ENCODE data around the gene GPR4.
A peak's percentile ranks its signal among the peaks of the same experiment; 100 is the strongest.

Gene GPR4

DNA sequence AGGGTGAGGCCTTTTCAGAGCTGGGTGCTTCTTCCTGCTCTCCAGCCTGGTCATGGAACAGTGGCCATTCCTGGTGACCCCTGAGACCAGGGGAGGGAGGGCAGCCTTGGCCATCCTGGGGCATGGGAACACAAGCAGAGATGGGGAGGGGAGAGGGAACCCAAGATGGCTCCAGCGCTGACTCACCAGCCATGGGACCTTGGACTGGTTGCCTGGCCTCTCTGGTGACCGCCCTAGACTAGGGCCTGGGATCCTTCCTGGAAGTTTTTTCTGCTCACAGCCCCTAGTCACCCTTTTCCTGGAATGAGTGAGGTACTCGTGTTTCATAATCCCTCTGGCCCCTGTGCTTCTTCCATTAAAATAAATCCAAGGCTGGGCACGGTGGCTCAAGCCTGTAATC, 14.1 kb downstream of the GPR4 start:
- no peak for DNase-seq

DNA sequence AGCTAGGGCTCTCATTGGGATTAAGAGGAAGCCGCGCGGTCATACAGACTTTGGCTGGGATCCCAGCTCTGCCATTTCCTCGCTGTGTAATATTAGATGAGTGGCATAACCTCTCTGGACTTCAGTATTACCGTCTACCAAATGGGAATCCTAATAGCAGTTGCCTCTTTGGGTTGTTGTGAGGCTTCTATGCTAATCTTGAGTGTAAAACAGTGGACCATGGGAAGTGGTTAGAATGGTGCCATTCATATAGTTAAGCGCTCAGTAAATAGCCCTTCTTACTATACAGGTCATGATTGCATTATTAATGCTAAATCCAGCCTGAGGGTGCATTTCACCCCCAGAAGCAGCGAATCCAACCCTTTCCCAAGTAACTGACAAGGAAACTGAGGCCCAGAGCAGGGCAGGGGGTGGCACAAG, 16.8 kb downstream of the GPR4 start:
- DNase-seq, result no peak

DNA sequence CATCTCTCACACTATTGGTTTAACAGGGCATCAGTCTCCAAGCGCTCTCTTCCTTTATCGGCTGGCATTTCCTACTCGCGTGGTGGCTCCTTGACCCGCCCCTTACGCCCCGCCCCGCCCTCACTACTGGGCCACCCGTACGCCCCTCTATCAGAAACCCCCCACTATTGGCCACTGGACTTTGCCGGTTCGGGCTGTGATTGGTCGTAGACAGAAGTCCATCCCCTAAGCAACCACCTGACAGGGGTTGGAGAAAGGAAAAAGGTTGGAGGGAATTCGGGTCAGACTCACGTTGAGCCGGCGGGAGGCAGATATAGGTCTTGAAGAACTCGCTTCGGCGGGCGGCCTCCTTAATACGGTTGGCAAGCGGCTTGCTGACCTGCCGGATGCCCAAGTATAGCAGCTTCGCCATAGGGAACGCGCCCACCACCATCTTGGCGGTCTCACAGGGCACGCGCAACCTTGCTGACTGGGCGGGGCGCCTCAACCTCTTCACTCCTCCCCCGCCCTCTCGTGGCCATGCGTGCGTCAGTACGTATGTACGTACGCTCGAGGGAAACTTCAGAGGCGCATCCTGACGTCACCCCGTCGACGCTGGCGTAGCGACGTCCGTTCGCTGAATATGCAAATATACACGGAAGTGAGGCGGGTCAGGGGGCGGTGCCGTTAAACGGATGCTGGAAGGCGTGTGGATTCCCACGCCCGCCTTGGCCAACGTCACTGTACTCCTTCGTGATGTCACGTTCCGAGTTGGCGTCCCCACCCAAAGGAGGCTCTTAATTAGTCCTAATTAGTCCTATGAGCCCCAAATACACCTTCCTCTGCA, 17.5 kb downstream of the GPR4 start, which contains the start of gene OPA3:
Gene OPA3, minus strand, starts transcription at position 471 of the 826 bp plus-strand sequence. Its CDS starts 38 bp downstream, at position 433.
- DNase-seq, result peak; percentile 100

DNA sequence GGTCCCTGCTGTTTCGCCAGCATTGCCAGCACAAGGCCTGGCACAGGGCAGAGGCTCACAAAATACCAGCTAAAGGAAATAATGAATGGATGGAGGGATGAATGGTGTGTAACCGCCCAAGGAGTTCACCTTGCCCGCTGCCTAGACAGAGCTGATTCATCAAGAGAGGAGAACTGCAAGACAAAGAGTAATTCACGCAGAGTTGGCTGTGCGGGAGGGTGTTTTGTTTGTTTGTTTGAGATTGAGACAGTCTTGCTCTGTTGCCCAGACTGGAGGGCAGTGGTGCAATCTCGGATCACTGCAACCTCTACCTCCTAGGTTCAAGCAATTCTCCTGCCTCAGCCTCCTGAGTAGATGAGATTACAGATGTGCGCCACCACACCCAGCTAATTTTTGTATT, 20.4 kb downstream of the GPR4 start:
- no peak for DNase-seq

- DNase-seq, result no peak
These were observed 23.2 kb downstream of the GPR4 start for GRCh38 chr19:45578861-45579260.

DNA sequence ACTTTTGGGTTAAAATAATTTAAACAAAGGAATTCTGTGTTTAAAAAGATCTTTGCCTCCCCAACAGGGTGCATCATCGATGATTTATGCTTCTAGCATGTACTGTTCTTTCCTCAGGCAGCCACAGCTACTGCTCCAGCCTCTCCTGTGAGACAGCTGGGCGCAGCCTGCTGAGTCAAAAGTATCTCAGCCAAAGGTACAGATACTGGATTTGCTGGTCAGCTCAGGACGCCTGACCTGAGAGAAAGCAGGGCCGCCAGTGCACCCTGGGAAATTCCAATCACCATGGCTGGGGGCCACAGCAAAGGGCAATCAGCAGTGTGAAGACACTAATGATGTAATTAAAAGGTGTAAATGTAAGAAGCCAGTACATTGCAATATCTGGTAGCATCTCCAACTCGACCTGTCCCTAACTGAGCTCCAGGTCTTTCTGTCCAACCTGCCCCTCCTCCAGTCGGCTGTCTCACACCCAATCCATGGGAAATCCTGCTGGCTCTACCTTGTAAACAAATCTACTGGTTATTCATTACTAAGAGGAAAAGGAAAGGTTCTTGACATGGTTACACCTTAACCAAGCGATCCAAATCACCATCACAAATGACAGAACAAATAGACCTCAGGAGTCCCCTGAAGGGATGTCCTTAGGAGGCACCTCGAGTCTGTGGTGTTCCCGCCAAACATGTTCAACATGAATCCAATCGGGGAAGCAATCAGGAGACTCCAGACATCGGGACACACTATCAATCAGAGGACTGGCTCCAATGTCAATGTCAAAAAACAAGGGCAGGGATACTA, 24.7 kb downstream of the GPR4 start:
- DNase-seq, result no peak

DNA sequence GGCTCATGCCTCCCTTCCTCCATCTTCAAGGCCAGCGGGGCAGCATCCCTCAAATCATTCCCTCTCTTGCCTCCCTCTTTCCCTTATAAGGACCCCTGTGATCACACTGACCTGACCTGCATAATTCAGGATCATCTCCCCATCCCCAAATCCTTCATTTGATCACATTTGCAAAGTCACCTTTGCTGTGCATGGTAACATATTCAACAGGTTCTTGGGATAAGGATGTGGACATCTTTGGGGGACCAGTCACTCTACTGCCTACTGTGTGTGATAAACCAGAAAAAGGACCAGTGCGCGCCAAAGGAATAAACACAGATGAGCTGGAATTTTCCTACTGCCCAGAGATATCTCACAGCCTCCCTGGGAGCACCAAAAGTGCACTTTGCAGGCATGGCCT, 25.3 kb downstream of the GPR4 start:
- no peak for DNase-seq

GRCh38 chr19:45575216-45575615, 26.8 kb downstream of the GPR4 start:
- no peak for DNase-seq

GRCh38 chr19:45574526-45574925, 27.5 kb downstream of the GPR4 start:
- no peak for DNase-seq

DNA sequence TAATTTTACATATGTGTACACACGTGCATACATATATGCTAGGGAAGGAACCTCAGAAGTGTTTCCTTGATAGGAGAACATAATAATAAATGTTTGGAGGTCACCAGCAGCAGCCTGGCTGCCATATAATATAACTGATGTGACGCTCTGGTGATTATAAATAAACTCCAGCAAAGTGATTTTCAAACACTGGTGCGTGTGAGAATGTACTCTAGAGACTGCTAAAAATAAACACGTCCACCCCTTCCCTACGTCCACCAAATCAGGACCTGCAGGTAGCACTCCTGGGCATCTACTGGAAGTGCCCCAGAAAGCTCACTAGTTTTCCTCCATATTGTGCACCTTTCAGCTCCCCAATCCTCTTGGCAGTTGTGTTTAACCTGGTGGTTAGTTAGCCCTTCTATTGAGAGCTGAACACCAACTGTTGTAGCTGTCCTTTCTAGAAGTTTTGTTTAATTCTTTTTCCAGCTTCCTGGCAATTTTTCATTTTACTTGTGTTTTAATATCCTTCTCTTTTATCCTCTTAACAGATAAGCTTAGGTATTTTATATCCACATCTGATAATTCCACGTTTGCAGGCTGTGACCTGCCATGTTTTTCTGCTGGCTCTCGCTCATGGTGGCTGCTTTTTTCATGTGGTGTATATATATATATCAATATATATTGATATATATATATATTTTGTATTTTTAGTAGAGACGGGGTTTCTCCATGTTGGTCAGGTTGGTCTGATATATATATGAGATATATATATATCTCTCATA, 30.4 kb downstream of the GPR4 start:
- no peak for DNase-seq

- DNase-seq, result no peak
These were observed 32.2 kb downstream of the GPR4 start for GRCh38 chr19:45569619-45570421.

GRCh38 chr19:45568732-45569131, 33.3 kb downstream of the GPR4 start:
- DNase-seq, result no peak

DNA sequence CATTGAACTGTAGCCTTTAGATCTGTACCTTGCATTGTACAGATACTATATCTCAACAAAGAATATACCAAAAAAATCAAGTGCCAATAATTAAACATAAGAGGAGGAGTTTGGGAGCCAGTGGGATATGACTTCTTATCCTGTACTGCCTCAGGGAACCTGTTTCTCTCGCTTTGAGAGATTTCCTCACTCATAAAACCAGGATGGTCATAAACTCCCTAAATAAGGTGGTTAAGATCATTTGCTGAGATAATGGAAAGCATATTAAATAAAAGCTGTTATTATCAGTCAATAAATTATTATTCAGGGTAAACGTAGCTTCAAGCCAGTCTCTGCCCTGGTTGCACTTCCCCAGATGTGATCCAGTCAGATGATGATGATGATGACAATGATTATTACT, 34.4 kb downstream of the GPR4 start:
- no peak for DNase-seq

DNA sequence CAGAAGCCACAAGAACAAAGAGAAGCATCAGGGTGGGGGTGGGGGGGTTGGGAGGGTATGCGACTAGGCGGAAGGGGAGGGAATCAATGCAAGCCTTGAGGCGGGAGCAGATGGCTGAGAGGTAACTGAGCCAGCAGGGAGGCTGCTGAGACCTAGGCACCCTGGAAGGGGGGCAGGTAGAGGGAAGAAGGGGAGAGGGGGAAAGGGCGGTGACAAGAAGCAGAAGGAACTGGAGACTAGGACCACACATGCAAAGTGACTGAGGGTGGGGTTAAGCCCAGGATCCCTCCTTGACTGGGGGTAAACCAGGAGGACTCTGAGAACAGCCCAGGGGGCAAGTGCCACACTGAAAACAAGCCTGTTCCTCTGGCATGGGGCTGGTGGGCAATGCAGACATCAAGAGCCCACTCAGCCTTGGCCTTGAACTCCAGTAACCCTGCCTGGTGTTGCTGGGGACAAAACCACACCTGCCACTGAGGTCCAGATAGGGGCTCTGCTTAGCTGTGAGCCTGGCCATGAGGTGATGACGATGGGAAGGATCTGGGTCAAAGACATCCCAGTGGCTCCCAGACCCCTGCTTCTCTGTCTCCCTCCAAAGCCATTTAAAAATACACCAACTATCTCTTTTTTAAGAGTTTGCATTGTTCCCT, 37.8 kb downstream of the GPR4 start:
- no peak for DNase-seq

- no peak for DNase-seq
These were observed 41.3 kb downstream of the GPR4 start for GRCh38 chr19:45560686-45561085.

DNA sequence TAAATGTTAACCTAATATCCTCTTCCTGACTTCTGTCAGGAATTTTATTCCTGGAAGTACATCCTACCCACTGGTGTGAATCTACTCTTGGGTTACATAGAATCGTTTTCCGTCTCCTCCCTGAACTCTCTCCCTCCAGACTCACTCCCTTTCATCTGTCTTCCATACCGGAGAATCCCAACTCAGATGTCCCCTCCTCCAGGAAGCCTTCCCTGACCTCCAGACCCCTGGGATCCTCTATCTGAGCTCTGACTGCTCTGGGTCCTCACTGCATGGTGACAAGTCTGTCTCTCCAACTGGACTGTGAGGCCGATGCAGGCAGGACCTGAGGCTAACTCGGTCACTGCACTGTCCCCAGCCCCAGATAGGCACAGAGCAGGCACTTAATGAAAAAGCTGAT, 42.0 kb downstream of the GPR4 start:
- no peak for DNase-seq

DNA sequence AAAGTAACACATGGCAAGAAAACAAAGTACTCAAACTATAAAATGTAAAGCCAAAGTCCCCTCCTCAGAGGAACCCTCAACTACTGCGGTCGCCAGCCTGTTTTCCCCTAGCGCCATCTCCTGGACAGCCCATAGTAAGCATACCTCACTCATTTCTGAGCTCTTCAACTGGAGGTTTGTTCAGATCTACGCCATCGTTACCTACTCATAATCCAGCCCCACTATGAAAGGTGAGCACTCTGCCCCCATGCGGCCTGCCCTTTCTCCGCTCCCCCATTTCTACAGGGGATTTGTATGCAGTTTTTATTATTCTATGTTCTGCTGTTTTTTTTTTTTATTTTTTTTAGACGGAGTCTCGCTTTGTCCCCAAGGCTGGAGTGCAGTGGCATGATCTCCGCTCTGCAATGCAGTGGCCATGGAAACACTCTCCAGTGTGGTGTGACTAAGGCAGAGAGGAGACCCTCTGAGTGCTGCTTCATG, 43.6 kb downstream of the GPR4 start:
- DNase-seq, result peak; percentile 47 to 58

DNA sequence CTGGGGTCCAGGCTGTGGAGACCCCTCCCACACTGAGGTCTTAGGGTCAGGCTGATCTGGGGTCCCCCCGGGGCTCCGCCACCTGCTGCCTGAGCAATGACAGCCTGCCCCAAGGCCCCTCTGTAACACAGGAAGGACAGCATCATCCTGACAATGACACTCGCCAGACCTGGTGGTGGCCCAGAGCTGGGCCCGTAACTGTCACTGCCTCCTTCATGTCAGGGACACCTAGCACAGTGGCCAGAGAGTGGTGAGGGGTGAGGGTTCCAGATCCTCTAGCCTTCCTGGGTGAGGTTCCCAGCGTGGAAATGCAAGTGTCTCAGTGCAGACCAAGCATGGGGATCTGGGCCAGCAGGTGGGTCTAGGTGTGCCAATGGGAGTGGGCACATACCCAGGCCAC, 45.2 kb downstream of the GPR4 start:
- DNase-seq, result no peak

- DNase-seq, result no peak
These were observed 47.5 kb downstream of the GPR4 start for GRCh38 chr19:45554481-45554880.

GRCh38 chr19:45553464-45553863, 48.5 kb downstream of the GPR4 start:
- no peak for DNase-seq

DNA sequence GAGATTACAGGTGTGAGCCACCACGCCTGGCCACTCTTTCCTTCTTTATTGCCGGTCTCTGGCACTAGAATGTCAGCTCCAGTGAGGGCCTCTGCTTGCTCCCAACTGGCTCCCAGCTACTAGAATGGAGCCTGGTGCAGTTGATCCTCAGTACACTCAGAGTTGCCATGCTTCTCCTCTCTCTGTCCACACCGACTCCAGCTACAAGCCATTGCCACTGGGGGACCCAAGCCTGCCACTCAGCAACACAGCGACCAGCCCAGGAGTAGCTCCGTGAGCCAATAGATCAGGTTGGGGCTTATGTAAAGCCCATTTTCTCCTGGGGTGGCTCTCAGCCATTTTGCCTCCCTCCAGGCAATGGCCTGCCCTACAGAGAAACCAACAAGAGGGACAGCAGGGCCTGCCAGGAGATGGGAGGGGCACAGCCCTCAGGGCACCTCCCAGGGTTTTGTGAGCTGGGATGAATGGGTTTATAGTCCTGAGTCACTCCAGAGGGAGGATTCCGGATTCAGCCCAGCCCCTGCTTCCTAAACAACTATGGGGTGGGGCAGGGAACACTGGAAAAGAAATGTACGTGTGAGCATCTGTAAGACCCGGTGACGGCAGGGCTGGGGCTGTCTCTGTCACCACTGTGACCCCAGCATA, 53.9 kb downstream of the GPR4 start:
- no peak for DNase-seq

Measured in NCI-H1930 (cell line).